Measurements from ENCODE around the gene OSTN. TPM values are rescaled to one million over a fixed set of nuclear protein-coding genes. Genes with fewer than 3 reads are reported as not detected.

The OSTN gene
- polyA plus RNA-seq, 1 of the 3 experiments (the other 2 are of a cell fraction): 0.02 TPM

DNA sequence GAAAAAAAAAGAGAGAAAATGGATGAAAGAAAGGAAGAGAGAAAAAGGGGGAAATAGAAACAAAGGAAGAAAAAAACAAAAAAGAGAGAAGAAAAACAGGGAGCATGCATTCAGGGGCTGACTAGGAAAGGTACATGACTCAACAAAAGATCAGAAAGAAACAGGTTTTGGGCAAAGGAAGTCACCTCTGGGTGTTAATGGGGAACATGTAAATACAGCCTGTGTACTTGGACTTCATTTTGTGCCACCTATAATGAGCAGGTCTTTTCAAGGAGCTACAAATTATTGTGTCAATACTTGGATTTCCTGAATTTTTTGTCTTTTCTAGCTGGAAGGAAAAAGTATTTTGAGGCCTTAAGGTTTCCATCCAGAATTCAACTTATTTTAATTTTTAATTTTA lies 76.7 kb downstream of the OSTN start:
- H3K9ac ChIP-seq: no peak overlapping the region
- H3K4me1 ChIP-seq (ENCODE audit: control insufficient read depth in 1 of 2, insufficient read depth in 2 of 2, low read depth in 1 of 2, low read length in 1 of 2): no peaks in the 10 kb centered on the region
- no peaks in the 10 kb centered on the region for H3K9me2 ChIP-seq
- H3K4me3 ChIP-seq (ENCODE audit: low read depth in 2 of 2, low read length in 1 of 2): no peak overlapping the region
- H3K79me2 ChIP-seq (ENCODE audit: insufficient read depth): no peaks in the 10 kb centered on the region
- no peak overlapping the region for H3K27ac ChIP-seq (ENCODE audit: low read depth in 2 of 2, low read length in 1 of 2)
- TF ChIP-seq TAF1 (IDR thresholded peaks at IDR 0.05; ENCODE audit: borderline replicate concordance, low read depth, low read length) (no peak), RCOR1 (IDR thresholded peaks at IDR 0.05; ENCODE audit: low read length) (no peak), CHD2 (IDR thresholded peaks at IDR 0.05; ENCODE audit: low read length, partially characterized antibody) (no peak), MXI1 (IDR thresholded peaks at IDR 0.05; ENCODE audit: low read depth, low read length) (no peak), GABPA (IDR thresholded peaks at IDR 0.05; ENCODE audit: low read depth) (no peak)
- TF ChIP-seq, protein P1, sequence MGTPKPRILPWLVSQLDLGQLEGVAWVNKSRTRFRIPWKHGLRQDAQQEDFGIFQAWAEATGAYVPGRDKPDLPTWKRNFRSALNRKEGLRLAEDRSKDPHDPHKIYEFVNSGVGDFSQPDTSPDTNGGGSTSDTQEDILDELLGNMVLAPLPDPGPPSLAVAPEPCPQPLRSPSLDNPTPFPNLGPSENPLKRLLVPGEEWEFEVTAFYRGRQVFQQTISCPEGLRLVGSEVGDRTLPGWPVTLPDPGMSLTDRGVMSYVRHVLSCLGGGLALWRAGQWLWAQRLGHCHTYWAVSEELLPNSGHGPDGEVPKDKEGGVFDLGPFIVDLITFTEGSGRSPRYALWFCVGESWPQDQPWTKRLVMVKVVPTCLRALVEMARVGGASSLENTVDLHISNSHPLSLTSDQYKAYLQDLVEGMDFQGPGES (IDR thresholded peaks at IDR 0.05; ENCODE audit: low read depth, low read length): no peak
- no peak for DNase-seq
- H3K4me2 ChIP-seq: no peak overlapping the region
- H4K20me1 ChIP-seq (ENCODE audit: insufficient read depth): no peaks in the 10 kb centered on the region
- no peaks in the 10 kb centered on the region for H3F3A ChIP-seq (replicated peaks; ENCODE audit: insufficient read depth)
- no peaks in the 10 kb centered on the region; the same call in 1 of the 2 replicates for H3K27me3 ChIP-seq (ENCODE audit: insufficient read depth)
- H2AFZ ChIP-seq (ENCODE audit: low read depth): no peak overlapping the region
- no peaks in the 10 kb centered on the region for H3K36me3 ChIP-seq (replicated peaks in 1 of 2; ENCODE audit: control insufficient read depth in 1 of 2, insufficient read depth in 2 of 2, low read length in 1 of 2)
- ChIA-PET CTCF (interaction anchor here (1.2 kb wide), 1 partner anchor 31 kb away, joined by 3 read pairs; no protein-coding TSS in a partner anchor), POLR2A (no interaction called here)
- H3K9me3 ChIP-seq: no peaks in the 10 kb centered on the region

DNA sequence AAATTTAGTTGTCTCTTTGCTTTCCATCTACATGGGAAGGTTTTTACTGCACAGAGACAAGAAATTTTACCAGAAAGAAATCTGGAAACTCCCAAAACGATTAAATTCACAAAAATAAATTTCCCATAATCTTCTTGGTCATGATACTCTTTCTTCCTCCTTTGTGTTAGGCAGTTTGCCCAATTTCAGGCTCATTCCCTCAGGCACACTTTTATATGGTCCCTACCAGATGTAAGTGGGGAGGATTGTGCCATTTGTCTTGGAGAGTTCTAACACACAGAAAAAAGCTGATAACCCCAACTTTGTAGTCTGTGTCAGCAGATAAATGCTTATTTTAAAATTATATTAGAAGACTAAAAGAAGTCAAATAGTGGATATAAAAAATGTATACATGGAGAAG lies 81.1 kb downstream of the OSTN start:
- ChIA-PET CTCF (no interaction called here), POLR2A (no interaction called here)
- peak overlapping the region; percentile 30; the same call in 1 of the 2 replicates for H2AFZ ChIP-seq (ENCODE audit: low read depth)
- no peaks in the 10 kb centered on the region for H3K27me3 ChIP-seq (ENCODE audit: insufficient read depth)
- H3K9me2 ChIP-seq: no peaks in the 10 kb centered on the region
- DNase-seq: no peak
- H3F3A ChIP-seq (replicated peaks; ENCODE audit: insufficient read depth): peaks cover 6% of the 10 kb centered on the region
- H3K27ac ChIP-seq (ENCODE audit: low read depth in 2 of 2, low read length in 1 of 2): no peak overlapping the region
- no peak overlapping the region for H3K4me2 ChIP-seq
- H3K36me3 ChIP-seq (replicated peaks in 1 of 2; ENCODE audit: control insufficient read depth in 1 of 2, insufficient read depth in 2 of 2, low read length in 1 of 2): no peaks in the 10 kb centered on the region
- H3K4me3 ChIP-seq (ENCODE audit: low read depth in 2 of 2, low read length in 1 of 2): no peak overlapping the region
- 0% methylated on average over 1 of the region's 1 CpG for WGBS (ENCODE audit: low lambda C conversion rate)
- H4K20me1 ChIP-seq (ENCODE audit: insufficient read depth): no peaks in the 10 kb centered on the region
- TF ChIP-seq, protein P2, sequence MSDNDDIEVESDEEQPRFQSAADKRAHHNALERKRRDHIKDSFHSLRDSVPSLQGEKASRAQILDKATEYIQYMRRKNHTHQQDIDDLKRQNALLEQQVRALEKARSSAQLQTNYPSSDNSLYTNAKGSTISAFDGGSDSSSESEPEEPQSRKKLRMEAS (IDR thresholded peaks at IDR 0.05; ENCODE audit: low read depth): no peak
- no peak for TF ChIP-seq SMC3 (IDR thresholded peaks at IDR 0.05; ENCODE audit: low read depth, low read length)
- no peak for TF ChIP-seq MEF2A (IDR thresholded peaks at IDR 0.05; ENCODE audit: borderline replicate concordance, low read depth)
- no peak for TF ChIP-seq FOSL2 (IDR thresholded peaks at IDR 0.05; ENCODE audit: borderline replicate concordance, low read depth)
- no peak for TF ChIP-seq CHD2 (IDR thresholded peaks at IDR 0.05; ENCODE audit: low read length, partially characterized antibody)
- no peak for TF ChIP-seq TAF1 (IDR thresholded peaks at IDR 0.05; ENCODE audit: borderline replicate concordance, low read depth, low read length)
- TF ChIP-seq, protein P1 (IDR thresholded peaks at IDR 0.05; ENCODE audit: low read depth, low read length): no peak
- TF ChIP-seq, protein P3, sequence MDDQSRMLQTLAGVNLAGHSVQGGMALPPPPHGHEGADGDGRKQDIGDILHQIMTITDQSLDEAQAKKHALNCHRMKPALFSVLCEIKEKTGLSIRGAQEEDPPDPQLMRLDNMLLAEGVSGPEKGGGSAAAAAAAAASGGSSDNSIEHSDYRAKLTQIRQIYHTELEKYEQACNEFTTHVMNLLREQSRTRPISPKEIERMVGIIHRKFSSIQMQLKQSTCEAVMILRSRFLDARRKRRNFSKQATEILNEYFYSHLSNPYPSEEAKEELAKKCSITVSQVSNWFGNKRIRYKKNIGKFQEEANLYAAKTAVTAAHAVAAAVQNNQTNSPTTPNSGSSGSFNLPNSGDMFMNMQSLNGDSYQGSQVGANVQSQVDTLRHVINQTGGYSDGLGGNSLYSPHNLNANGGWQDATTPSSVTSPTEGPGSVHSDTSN (IDR thresholded peaks at IDR 0.05): no peak
- no peak for TF ChIP-seq MXI1 (IDR thresholded peaks at IDR 0.05; ENCODE audit: low read depth, low read length)
- TF ChIP-seq, protein P4, sequence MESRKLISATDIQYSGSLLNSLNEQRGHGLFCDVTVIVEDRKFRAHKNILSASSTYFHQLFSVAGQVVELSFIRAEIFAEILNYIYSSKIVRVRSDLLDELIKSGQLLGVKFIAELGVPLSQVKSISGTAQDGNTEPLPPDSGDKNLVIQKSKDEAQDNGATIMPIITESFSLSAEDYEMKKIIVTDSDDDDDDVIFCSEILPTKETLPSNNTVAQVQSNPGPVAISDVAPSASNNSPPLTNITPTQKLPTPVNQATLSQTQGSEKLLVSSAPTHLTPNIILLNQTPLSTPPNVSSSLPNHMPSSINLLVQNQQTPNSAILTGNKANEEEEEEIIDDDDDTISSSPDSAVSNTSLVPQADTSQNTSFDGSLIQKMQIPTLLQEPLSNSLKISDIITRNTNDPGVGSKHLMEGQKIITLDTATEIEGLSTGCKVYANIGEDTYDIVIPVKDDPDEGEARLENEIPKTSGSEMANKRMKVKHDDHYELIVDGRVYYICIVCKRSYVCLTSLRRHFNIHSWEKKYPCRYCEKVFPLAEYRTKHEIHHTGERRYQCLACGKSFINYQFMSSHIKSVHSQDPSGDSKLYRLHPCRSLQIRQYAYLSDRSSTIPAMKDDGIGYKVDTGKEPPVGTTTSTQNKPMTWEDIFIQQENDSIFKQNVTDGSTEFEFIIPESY (IDR thresholded peaks at IDR 0.05; ENCODE audit: borderline replicate concordance, low read depth): no peak
- H3K9me3 ChIP-seq: 0 out of 2 replicates have a peak, but pooled peaks cover 5% of the 10 kb centered on the region
- no peaks in the 10 kb centered on the region for H3K79me2 ChIP-seq (ENCODE audit: insufficient read depth)
- peaks cover 0 to 11% of the 10 kb centered on the region in 2 experiments; a peak in 2 of 4 replicates for H3K4me1 ChIP-seq (ENCODE audit: control insufficient read depth in 1 of 2, insufficient read depth in 2 of 2, low read depth in 1 of 2, low read length in 1 of 2)
- H3K9ac ChIP-seq: no peak overlapping the region
